Activated CD4-positive, alpha-beta T cell treated with anti-CD3 and anti-CD28 coated beads, Interleukin-2, amount 10 ng/mL, durations not matched to agents 7 days and 5 days (primary cell): ENCODE measurements around the gene PHF21B. TPM values are rescaled to one million over a fixed set of nuclear protein-coding genes. Genes with fewer than 3 reads are reported as not detected.
"Not testable (repeated sequence)": the region's sequence is repeated elsewhere in the genome, so short reads cannot be mapped to it uniquely, and the experiment has no call there.

ENCODE experiments used
- CTCF ChIA-PET: fragments of 350-600 bp; sonication (Branson Sonifier 250); formaldehyde crosslinking; loops from one replicate; lab custom pipeline; 2021; ENCODE audit warnings: antibody characterized with exemption; lab: Charles Lee
- POLR2A ChIA-PET: fragments of 350-600 bp; sonication (Branson Sonifier 250); formaldehyde crosslinking; loops from one replicate; lab custom pipeline; 2021; ENCODE audit warnings: antibody characterized with exemption; lab: Charles Lee
- DNase-seq: peaks from one replicate; pipeline ENCODE4 v3.0.0-alpha.2; 2020
- H3K27ac Mint-ChIP-seq: one replicate; pipeline ENCODE4 v1.8.0; 2021; ENCODE audit warnings: mild to moderate bottlenecking, moderate library complexity, mixed read lengths
- H3K27me3 Mint-ChIP-seq: one replicate; pipeline ENCODE4 v1.8.0; 2021; ENCODE audit warnings: mixed read lengths
- H3K36me3 Mint-ChIP-seq: one replicate; pipeline ENCODE4 v1.8.0; 2021; ENCODE audit warnings: low read depth, mixed read lengths
- H3K4me1 Mint-ChIP-seq: one replicate; pipeline ENCODE4 v1.8.0; 2021; ENCODE audit warnings: mixed read lengths
- H3K4me3 Mint-ChIP-seq: one replicate; pipeline ENCODE4 v1.8.0; 2021; ENCODE audit warnings: mild to moderate bottlenecking, moderate library complexity, mixed read lengths
- H3K9me3 Mint-ChIP-seq: one replicate; pipeline ENCODE4 v1.8.0; 2021; ENCODE audit warnings: mixed read lengths
- total RNA-seq, 2 experiments: library from RNA; stranded (reverse); gene quantifications; one replicate each; pipeline ENCODE4 v1.2.3, GENCODE V29; 2021

The PHF21B gene
- total RNA-seq, 2 experiments from 2014 or later: not detected

- no peak for DNase-seq
- H3K27me3 Mint-ChIP-seq: peaks cover 8% of the 10 kb centered on the region
- ChIA-PET POLR2A (no interaction called here), CTCF (no interaction called here)
- no peak overlapping the region for H3K27ac Mint-ChIP-seq
- no peak overlapping the region for H3K4me3 Mint-ChIP-seq
- H3K4me1 Mint-ChIP-seq: no peaks in the 10 kb centered on the region
- H3K36me3 Mint-ChIP-seq: no peaks in the 10 kb centered on the region
- peaks cover 17% of the 10 kb centered on the region for H3K9me3 Mint-ChIP-seq
Observed at GRCh38 chr22:44906248-44906936, 103.4 kb downstream of the PHF21B start.

DNA sequence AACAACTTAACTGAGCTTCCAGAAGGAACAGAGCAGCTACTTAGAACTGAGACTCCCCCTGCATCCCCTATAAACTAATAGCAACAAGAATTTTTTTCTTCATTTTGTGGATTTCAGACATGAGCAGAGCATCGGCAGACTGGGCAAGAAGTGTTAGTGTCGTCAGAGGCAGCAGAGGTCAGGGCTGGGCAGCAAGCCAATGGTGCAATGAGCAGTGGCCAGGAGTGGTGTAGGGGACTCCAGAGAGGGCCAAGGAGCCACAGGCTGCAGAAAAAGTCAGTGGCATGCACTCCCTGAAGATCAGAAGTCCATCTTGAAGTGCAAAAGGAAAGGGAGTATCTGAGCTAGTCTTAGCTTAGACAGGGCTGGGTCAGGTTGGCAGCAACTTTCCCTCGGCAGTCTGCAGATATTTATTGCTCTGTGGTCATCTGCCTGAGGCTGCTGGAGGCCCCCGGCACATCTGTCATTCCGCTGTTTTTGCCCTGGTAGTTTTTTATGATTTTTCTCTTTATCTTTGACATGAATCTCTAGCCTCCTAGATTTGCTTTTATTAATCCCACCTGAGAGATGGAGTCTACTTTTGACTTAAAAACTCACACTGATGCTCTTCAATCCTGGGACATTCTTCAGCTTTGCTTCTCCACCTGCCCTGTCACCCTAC lies 105.2 kb downstream of the PHF21B start:
- CTCF ChIA-PET, H3K27ac Mint-ChIP-seq, H3K4me3 Mint-ChIP-seq, H3K36me3 Mint-ChIP-seq, POLR2A ChIA-PET, H3K4me1 Mint-ChIP-seq, DNase-seq: not testable (repeated sequence)
- Mint-ChIP-seq H3K9me3 (peaks cover 22% of the 10 kb centered on the region), H3K27me3 (peaks cover 14% of the 10 kb centered on the region)

- H3K4me1 Mint-ChIP-seq, CTCF ChIA-PET, POLR2A ChIA-PET, H3K4me3 Mint-ChIP-seq, H3K36me3 Mint-ChIP-seq, H3K27ac Mint-ChIP-seq, DNase-seq: not testable (repeated sequence)
- H3K27me3 Mint-ChIP-seq: peaks cover 14% of the 10 kb centered on the region
- H3K9me3 Mint-ChIP-seq: peaks cover 22% of the 10 kb centered on the region
Observed at GRCh38 chr22:44903164-44903563, 106.6 kb downstream of the PHF21B start.

GRCh38 chr22:44901301-44901700 lies 108.5 kb downstream of the PHF21B start:
- no peaks in the 10 kb centered on the region for H3K4me1 Mint-ChIP-seq
- H3K4me3 Mint-ChIP-seq: no peak overlapping the region
- H3K27me3 Mint-ChIP-seq: peaks cover 14% of the 10 kb centered on the region
- ChIA-PET CTCF (no interaction called here), POLR2A (no interaction called here)
- no peak for DNase-seq
- no peak overlapping the region for H3K27ac Mint-ChIP-seq
- H3K9me3 Mint-ChIP-seq: peaks cover 22% of the 10 kb centered on the region
- no peaks in the 10 kb centered on the region for H3K36me3 Mint-ChIP-seq

DNA sequence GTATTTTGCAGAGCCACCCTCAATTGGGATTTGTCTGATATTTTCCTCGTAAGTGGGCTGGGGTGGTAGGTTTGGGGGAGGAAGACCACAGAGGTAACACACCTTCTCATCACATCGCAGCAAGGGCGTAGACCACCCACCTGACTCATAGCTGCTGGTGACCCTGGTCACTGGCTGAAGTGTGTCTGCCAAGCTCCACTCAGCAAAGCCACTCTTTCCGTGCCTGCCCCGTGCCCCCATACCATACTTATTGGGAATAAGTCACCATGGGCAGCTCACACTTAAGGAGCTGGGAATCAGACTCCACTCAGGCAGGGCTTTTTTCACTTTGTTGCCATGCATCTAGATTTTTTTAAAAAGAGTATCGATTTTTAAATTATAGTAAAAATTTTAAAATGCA lies 111.6 kb downstream of the PHF21B start:
- Mint-ChIP-seq H3K27ac (no peak overlapping the region), H3K4me1 (no peaks in the 10 kb centered on the region), H3K9me3 (peaks cover 22% of the 10 kb centered on the region)

DNA sequence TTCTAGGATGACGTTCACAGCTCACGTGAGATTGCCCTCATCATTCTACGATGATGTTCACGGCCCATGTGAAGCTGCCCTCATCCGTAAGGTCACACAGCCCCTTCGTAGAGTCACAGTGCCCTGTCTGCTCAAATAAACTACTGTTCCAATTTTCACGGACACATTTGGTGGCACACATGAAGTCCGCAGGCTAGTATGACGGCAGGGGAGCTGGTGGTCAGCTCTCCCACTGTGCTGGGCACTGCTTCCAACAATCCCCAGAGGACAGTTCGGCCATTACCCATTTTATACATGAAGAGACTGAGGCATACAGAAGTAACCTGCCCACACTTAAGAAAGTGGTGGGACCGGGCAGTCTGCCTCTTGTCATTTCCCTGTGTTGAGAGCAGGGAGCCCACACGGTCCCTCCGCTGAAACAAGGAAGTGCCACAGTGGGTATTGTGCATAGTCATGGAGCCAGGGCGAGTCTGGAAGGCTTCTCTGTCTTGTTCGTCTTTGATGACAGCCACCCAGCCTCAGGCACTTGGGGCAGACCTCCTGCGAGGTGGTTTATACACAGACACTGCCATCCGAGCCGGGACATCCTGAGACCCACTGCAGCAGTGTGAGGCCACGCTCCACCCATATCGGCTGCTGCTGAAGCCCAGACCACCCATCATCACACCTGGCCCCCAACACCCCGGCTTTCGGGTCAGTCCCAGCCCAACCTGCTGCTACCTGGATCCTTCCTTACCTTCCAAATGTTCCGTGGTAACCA lies 114.3 kb downstream of the PHF21B start:
- H3K4me3 Mint-ChIP-seq: no peak overlapping the region
- ChIA-PET CTCF (no interaction called here), POLR2A (no interaction called here)
- peaks cover 2% of the 10 kb centered on the region for H3K27me3 Mint-ChIP-seq
- peaks cover 3% of the 10 kb centered on the region for H3K9me3 Mint-ChIP-seq
- no peaks in the 10 kb centered on the region for H3K36me3 Mint-ChIP-seq
- no peak overlapping the region for H3K27ac Mint-ChIP-seq
- DNase-seq: no peak
- H3K4me1 Mint-ChIP-seq: no peaks in the 10 kb centered on the region

More for the DNA sequence above, 111.6 kb downstream of the PHF21B start:
- Mint-ChIP-seq H3K27me3 (peaks cover 10% of the 10 kb centered on the region), H3K36me3 (no peaks in the 10 kb centered on the region), H3K4me3 (no peak overlapping the region)
- ChIA-PET CTCF (no interaction called here), POLR2A (no interaction called here)
- no peak for DNase-seq

GRCh38 chr22:44894782-44895181 lies 115.0 kb downstream of the PHF21B start:
- Mint-ChIP-seq H3K4me1 (no peaks in the 10 kb centered on the region), H3K4me3 (no peak overlapping the region), H3K9me3 (peaks cover under 1% of the 10 kb centered on the region), H3K27me3 (no peaks in the 10 kb centered on the region), H3K27ac (no peak overlapping the region), H3K36me3 (no peaks in the 10 kb centered on the region)
- DNase-seq: no peak
- ChIA-PET POLR2A (no interaction called here), CTCF (interaction anchor here (0.5 kb wide), 1 partner anchor 543 kb away, joined by 4 read pairs; no protein-coding TSS in a partner anchor)

DNA sequence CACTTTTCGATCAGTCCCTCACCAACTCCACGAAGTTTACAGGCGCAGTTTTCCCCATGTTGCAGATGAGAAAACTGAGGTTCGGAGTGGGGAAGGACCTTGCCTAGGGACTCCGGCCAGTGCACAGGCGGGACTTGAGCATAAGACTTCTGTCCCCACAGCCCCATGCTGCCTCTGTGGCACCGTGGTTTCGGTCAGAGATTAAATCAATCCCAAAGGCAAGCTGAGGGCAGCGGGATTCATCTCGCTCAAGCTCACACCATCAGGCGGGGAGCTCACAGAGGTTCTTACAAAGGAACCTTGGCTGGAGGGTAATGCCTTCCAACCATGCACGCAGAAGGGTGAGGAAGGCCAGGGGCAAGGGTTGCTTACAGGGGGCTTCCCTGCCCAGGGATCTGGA lies 115.5 kb downstream of the PHF21B start:
- H3K27me3 Mint-ChIP-seq: no peaks in the 10 kb centered on the region
- no peaks in the 10 kb centered on the region for H3K4me1 Mint-ChIP-seq
- CTCF ChIA-PET: no interaction called here
- no peaks in the 10 kb centered on the region for H3K36me3 Mint-ChIP-seq
- no peak overlapping the region for H3K27ac Mint-ChIP-seq
- H3K4me3 Mint-ChIP-seq: no peak overlapping the region
- no peak for DNase-seq
- no peaks in the 10 kb centered on the region for H3K9me3 Mint-ChIP-seq
- POLR2A ChIA-PET: no interaction called here

GRCh38 chr22:44893731-44894080 lies 116.1 kb downstream of the PHF21B start:
- Mint-ChIP-seq H3K4me1 (no peaks in the 10 kb centered on the region), H3K9me3 (no peaks in the 10 kb centered on the region), H3K27ac (no peak overlapping the region), H3K27me3 (no peaks in the 10 kb centered on the region), H3K4me3 (no peak overlapping the region), H3K36me3 (no peaks in the 10 kb centered on the region)
- ChIA-PET CTCF (no interaction called here), POLR2A (no interaction called here)
- DNase-seq: no peak

DNA sequence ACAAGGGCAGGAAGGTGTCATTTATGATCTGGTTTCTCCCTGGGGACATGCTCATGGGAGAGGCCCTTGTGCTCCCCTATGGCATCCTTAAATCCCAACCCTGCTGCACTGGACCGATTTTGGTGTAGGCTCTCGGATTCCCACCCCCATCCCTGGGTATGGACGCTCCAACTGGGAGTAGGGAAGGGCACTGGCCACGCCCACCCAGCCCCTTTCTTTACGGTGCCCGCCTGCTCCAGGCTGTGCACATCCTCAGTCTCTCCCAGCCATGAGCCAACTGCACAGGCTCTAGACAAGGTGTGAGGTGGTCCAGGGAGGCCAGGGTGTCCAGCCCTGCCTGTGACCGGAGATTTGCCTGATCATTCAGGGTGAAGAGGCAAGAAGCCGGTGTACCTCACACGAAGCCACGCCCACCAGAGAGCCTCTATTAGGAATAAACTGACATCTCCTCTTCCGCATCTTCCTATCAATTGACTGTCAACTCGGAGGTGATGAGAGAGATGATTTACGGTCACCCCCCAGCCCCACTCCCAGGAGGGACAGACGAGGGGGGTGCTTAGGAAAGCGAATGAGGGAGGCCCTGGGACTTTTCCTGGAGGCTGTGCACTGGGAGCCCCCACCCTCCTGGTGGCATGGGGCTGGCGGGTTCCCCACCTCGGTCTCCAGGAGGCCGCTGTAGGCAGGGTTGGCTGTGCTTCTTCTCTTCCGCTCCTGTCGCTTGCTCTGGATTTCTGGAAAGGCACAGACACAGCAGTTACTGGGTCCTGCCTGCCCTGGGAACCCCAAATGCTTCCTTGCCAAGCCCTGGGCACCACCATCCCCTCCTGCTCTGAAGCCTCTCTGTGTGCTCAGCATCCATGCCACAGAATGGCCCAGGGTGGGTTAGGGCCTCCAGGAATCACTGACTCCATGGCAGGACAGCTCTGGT lies 116.7 kb downstream of the PHF21B start:
- H3K9me3 Mint-ChIP-seq: no peaks in the 10 kb centered on the region
- ChIA-PET CTCF (no interaction called here), POLR2A (no interaction called here)
- no peak overlapping the region for H3K4me3 Mint-ChIP-seq
- no peaks in the 10 kb centered on the region for H3K36me3 Mint-ChIP-seq
- no peak overlapping the region for H3K27ac Mint-ChIP-seq
- H3K27me3 Mint-ChIP-seq: no peaks in the 10 kb centered on the region
- DNase-seq: no peak
- H3K4me1 Mint-ChIP-seq: no peaks in the 10 kb centered on the region

GRCh38 chr22:44892243-44892642 lies 117.6 kb downstream of the PHF21B start:
- no peaks in the 10 kb centered on the region for H3K4me1 Mint-ChIP-seq
- H3K4me3 Mint-ChIP-seq: no peak overlapping the region
- ChIA-PET POLR2A (no interaction called here), CTCF (no interaction called here)
- no peak overlapping the region for H3K27ac Mint-ChIP-seq
- no peak for DNase-seq
- H3K27me3 Mint-ChIP-seq: no peaks in the 10 kb centered on the region
- no peaks in the 10 kb centered on the region for H3K9me3 Mint-ChIP-seq
- no peaks in the 10 kb centered on the region for H3K36me3 Mint-ChIP-seq

GRCh38 chr22:44891791-44892190 lies 118.0 kb downstream of the PHF21B start:
- CTCF ChIA-PET: no interaction called here
- POLR2A ChIA-PET: no interaction called here
- Mint-ChIP-seq H3K4me3 (no peak overlapping the region), H3K4me1 (no peaks in the 10 kb centered on the region), H3K27me3 (no peaks in the 10 kb centered on the region), H3K36me3 (no peaks in the 10 kb centered on the region), H3K27ac (no peak overlapping the region), H3K9me3 (no peaks in the 10 kb centered on the region)
- no peak for DNase-seq
